Measurements from ENCODE around the gene ALDOA.

Gene ALDOA

GRCh38 chr16:30077656-30078055 lies 12.1 kb downstream of the ALDOA start:
- H3K9ac ChIP-seq (ENCODE audit: low read depth, low read length) = no peak overlapping the region
- no peaks in the 10 kb centered on the region for H3K27me3 ChIP-seq (ENCODE audit: control insufficient read depth, insufficient read depth, low read length)
- H3K4me1 ChIP-seq (ENCODE audit: control insufficient read depth, insufficient read depth, low read length) = peaks cover 4% of the 10 kb centered on the region
- H3K36me3 ChIP-seq (ENCODE audit: control insufficient read depth, insufficient read depth, low read length) = peaks cover 32% of the 10 kb centered on the region
- no peaks in the 10 kb centered on the region for H3K9me3 ChIP-seq (ENCODE audit: control insufficient read depth, insufficient read depth, low read length)
- no peak overlapping the region for H3K4me3 ChIP-seq (ENCODE audit: low read depth, low read length)

- Histone ChIP-seq H3K9ac (ENCODE audit: low read depth, low read length) (no peak overlapping the region), H3K4me1 (ENCODE audit: control insufficient read depth, insufficient read depth, low read length) (peaks cover 4% of the 10 kb centered on the region), H3K36me3 (ENCODE audit: control insufficient read depth, insufficient read depth, low read length) (peaks cover 42% of the 10 kb centered on the region), H3K27me3 (ENCODE audit: control insufficient read depth, insufficient read depth, low read length) (no peaks in the 10 kb centered on the region), H3K4me3 (ENCODE audit: low read depth, low read length) (no peak overlapping the region), H3K9me3 (ENCODE audit: control insufficient read depth, insufficient read depth, low read length) (no peaks in the 10 kb centered on the region)
Observed at GRCh38 chr16:30078744-30079143, 13.2 kb downstream of the ALDOA start.

GRCh38 chr16:30079480-30079879 lies 13.9 kb downstream of the ALDOA start:
- no peaks in the 10 kb centered on the region for H3K9me3 ChIP-seq (ENCODE audit: control insufficient read depth, insufficient read depth, low read length)
- no peaks in the 10 kb centered on the region for H3K27me3 ChIP-seq (ENCODE audit: control insufficient read depth, insufficient read depth, low read length)
- peaks cover 4% of the 10 kb centered on the region for H3K4me1 ChIP-seq (ENCODE audit: control insufficient read depth, insufficient read depth, low read length)
- H3K4me3 ChIP-seq (ENCODE audit: low read depth, low read length) = no peak overlapping the region
- H3K36me3 ChIP-seq (ENCODE audit: control insufficient read depth, insufficient read depth, low read length) = peaks cover 50% of the 10 kb centered on the region
- no peak overlapping the region for H3K9ac ChIP-seq (ENCODE audit: low read depth, low read length)

- Histone ChIP-seq H3K9me3 (ENCODE audit: control insufficient read depth, insufficient read depth, low read length) (no peaks in the 10 kb centered on the region), H3K36me3 (ENCODE audit: control insufficient read depth, insufficient read depth, low read length) (peaks cover 54% of the 10 kb centered on the region), H3K4me1 (ENCODE audit: control insufficient read depth, insufficient read depth, low read length) (no peaks in the 10 kb centered on the region), H3K27me3 (ENCODE audit: control insufficient read depth, insufficient read depth, low read length) (no peaks in the 10 kb centered on the region), H3K4me3 (ENCODE audit: low read depth, low read length) (no peak overlapping the region), H3K9ac (ENCODE audit: low read depth, low read length) (no peak overlapping the region)
Observed at GRCh38 chr16:30082545-30083090, 17.1 kb downstream of the ALDOA start.

- no peaks in the 10 kb centered on the region for H3K27me3 ChIP-seq (ENCODE audit: control insufficient read depth, insufficient read depth, low read length)
- H3K36me3 ChIP-seq (ENCODE audit: control insufficient read depth, insufficient read depth, low read length) = peaks cover 48% of the 10 kb centered on the region
- no peaks in the 10 kb centered on the region for H3K4me1 ChIP-seq (ENCODE audit: control insufficient read depth, insufficient read depth, low read length)
- H3K9ac ChIP-seq (ENCODE audit: low read depth, low read length) = no peak overlapping the region
- H3K4me3 ChIP-seq (ENCODE audit: low read depth, low read length) = no peak overlapping the region
- H3K9me3 ChIP-seq (ENCODE audit: control insufficient read depth, insufficient read depth, low read length) = no peaks in the 10 kb centered on the region
Observed at GRCh38 chr16:30083216-30084055, 17.9 kb downstream of the ALDOA start.

GRCh38 chr16:30084096-30084815 lies 18.7 kb downstream of the ALDOA start:
- no peak overlapping the region for H3K4me3 ChIP-seq (ENCODE audit: low read depth, low read length)
- peaks cover 44% of the 10 kb centered on the region for H3K36me3 ChIP-seq (ENCODE audit: control insufficient read depth, insufficient read depth, low read length)
- no peaks in the 10 kb centered on the region for H3K4me1 ChIP-seq (ENCODE audit: control insufficient read depth, insufficient read depth, low read length)
- H3K27me3 ChIP-seq (ENCODE audit: control insufficient read depth, insufficient read depth, low read length) = no peaks in the 10 kb centered on the region
- no peak overlapping the region for H3K9ac ChIP-seq (ENCODE audit: low read depth, low read length)
- H3K9me3 ChIP-seq (ENCODE audit: control insufficient read depth, insufficient read depth, low read length) = no peaks in the 10 kb centered on the region

- Histone ChIP-seq H3K9me3 (ENCODE audit: control insufficient read depth, insufficient read depth, low read length) (no peaks in the 10 kb centered on the region), H3K27me3 (ENCODE audit: control insufficient read depth, insufficient read depth, low read length) (no peaks in the 10 kb centered on the region), H3K4me1 (ENCODE audit: control insufficient read depth, insufficient read depth, low read length) (no peaks in the 10 kb centered on the region), H3K9ac (ENCODE audit: low read depth, low read length) (no peak overlapping the region), H3K36me3 (ENCODE audit: control insufficient read depth, insufficient read depth, low read length) (peaks cover 40% of the 10 kb centered on the region), H3K4me3 (ENCODE audit: low read depth, low read length) (no peak overlapping the region)
Observed at GRCh38 chr16:30084816-30085159, 19.2 kb downstream of the ALDOA start.

- H3K9ac ChIP-seq (ENCODE audit: low read depth, low read length) = no peak overlapping the region
- no peak overlapping the region for H3K4me3 ChIP-seq (ENCODE audit: low read depth, low read length)
- no peaks in the 10 kb centered on the region for H3K27me3 ChIP-seq (ENCODE audit: control insufficient read depth, insufficient read depth, low read length)
- H3K36me3 ChIP-seq (ENCODE audit: control insufficient read depth, insufficient read depth, low read length) = peaks cover 40% of the 10 kb centered on the region
- H3K4me1 ChIP-seq (ENCODE audit: control insufficient read depth, insufficient read depth, low read length) = no peaks in the 10 kb centered on the region
- H3K9me3 ChIP-seq (ENCODE audit: control insufficient read depth, insufficient read depth, low read length) = no peaks in the 10 kb centered on the region
Observed at GRCh38 chr16:30085247-30085646, 19.7 kb downstream of the ALDOA start.

GRCh38 chr16:30085820-30086219 lies 20.3 kb downstream of the ALDOA start:
- Histone ChIP-seq H3K4me1 (ENCODE audit: control insufficient read depth, insufficient read depth, low read length) (no peaks in the 10 kb centered on the region), H3K9me3 (ENCODE audit: control insufficient read depth, insufficient read depth, low read length) (no peaks in the 10 kb centered on the region), H3K4me3 (ENCODE audit: low read depth, low read length) (no peak overlapping the region), H3K27me3 (ENCODE audit: control insufficient read depth, insufficient read depth, low read length) (no peaks in the 10 kb centered on the region), H3K9ac (ENCODE audit: low read depth, low read length) (no peak overlapping the region), H3K36me3 (ENCODE audit: control insufficient read depth, insufficient read depth, low read length) (peaks cover 39% of the 10 kb centered on the region)

- Histone ChIP-seq H3K9ac (ENCODE audit: low read depth, low read length) (no peak overlapping the region), H3K4me1 (ENCODE audit: control insufficient read depth, insufficient read depth, low read length) (no peaks in the 10 kb centered on the region), H3K9me3 (ENCODE audit: control insufficient read depth, insufficient read depth, low read length) (no peaks in the 10 kb centered on the region), H3K27me3 (ENCODE audit: control insufficient read depth, insufficient read depth, low read length) (no peaks in the 10 kb centered on the region), H3K4me3 (ENCODE audit: low read depth, low read length) (no peak overlapping the region), H3K36me3 (ENCODE audit: control insufficient read depth, insufficient read depth, low read length) (peaks cover 33% of the 10 kb centered on the region)
Observed at GRCh38 chr16:30086291-30087140, 21.0 kb downstream of the ALDOA start.

- H3K9ac ChIP-seq (ENCODE audit: low read depth, low read length) = no peak overlapping the region
- H3K9me3 ChIP-seq (ENCODE audit: control insufficient read depth, insufficient read depth, low read length) = no peaks in the 10 kb centered on the region
- H3K4me3 ChIP-seq (ENCODE audit: low read depth, low read length) = no peak overlapping the region
- no peaks in the 10 kb centered on the region for H3K27me3 ChIP-seq (ENCODE audit: control insufficient read depth, insufficient read depth, low read length)
- peaks cover 27% of the 10 kb centered on the region for H3K36me3 ChIP-seq (ENCODE audit: control insufficient read depth, insufficient read depth, low read length)
- H3K4me1 ChIP-seq (ENCODE audit: control insufficient read depth, insufficient read depth, low read length) = no peaks in the 10 kb centered on the region
Observed at GRCh38 chr16:30087181-30087898, 21.8 kb downstream of the ALDOA start.
